Trophoblast cell (in vitro differentiated cells and primary cell): Measurements from ENCODE around the gene CBX2.

ENCODE experiments used
- DNase-seq, 2 donors: peaks; one replicate each; pipeline ENCODE4 v3.0.0-alpha.2; 2016
- H2AFZ ChIP-seq: 2 replicates; pipeline ENCODE4 v1.6.1; 2013; ENCODE audit warnings: low read length, moderate library complexity, mild to moderate bottlenecking; ENCODE audit not compliant: insufficient read depth, poor library complexity
- H2AK5ac ChIP-seq: 2 replicates; pipeline ENCODE4 v1.6.1; 2013; ENCODE audit warnings: mild to moderate bottlenecking, low read length
- H2BK120ac ChIP-seq: 2 replicates; pipeline ENCODE4 v1.6.1; 2013; ENCODE audit warnings: low read length, mild to moderate bottlenecking, moderate library complexity; ENCODE audit not compliant: insufficient read depth, poor library complexity
- H2BK12ac ChIP-seq: 2 replicates; pipeline ENCODE4 v1.6.1; 2013; ENCODE audit warnings: mild to moderate bottlenecking, low read length, moderate library complexity
- H2BK5ac ChIP-seq: 2 replicates; pipeline ENCODE4 v1.6.1; 2013; ENCODE audit warnings: low read length, low read depth, moderate library complexity, mild to moderate bottlenecking; ENCODE audit not compliant: poor library complexity
- H3K14ac ChIP-seq: 2 replicates; pipeline ENCODE4 v1.6.1; 2013; ENCODE audit warnings: mild to moderate bottlenecking, low read length
- H3K18ac ChIP-seq: 2 replicates; pipeline ENCODE4 v1.6.1; 2013; ENCODE audit warnings: mild to moderate bottlenecking, low read length
- H3K23ac ChIP-seq: 2 replicates; pipeline ENCODE4 v1.6.1; 2013; ENCODE audit warnings: low read length
- H3K27ac ChIP-seq: 2 replicates; pipeline ENCODE4 v1.5.1; 2013; ENCODE audit warnings: low read depth, mild to moderate bottlenecking, inconsistent platforms, low read length, moderate library complexity
- H3K27me3 ChIP-seq: 2 replicates; pipeline ENCODE4 v1.6.1; 2013; ENCODE audit warnings: inconsistent platforms, mild to moderate bottlenecking, low read length, moderate library complexity; ENCODE audit not compliant: insufficient read depth
- H3K36me3 ChIP-seq, 2 experiments: 1 replicate in 1 of 2; 2 replicates in 1 of 2; pipeline ENCODE4 v1.6.1; 2013; ENCODE audit warnings: low read length in 2 of 2, mild to moderate bottlenecking in 2 of 2, moderate library complexity in 1 of 2; ENCODE audit not compliant: insufficient read depth in 2 of 2, control insufficient read depth in 1 of 2
- H3K4ac ChIP-seq: 2 replicates; pipeline ENCODE4 v1.6.1; 2013; ENCODE audit warnings: low read depth, mild to moderate bottlenecking, low read length, moderate library complexity
- H3K4me1 ChIP-seq, 2 experiments: 1 replicate in 1 of 2; 2 replicates in 1 of 2; pipeline ENCODE4 v1.6.1; 2013; ENCODE audit warnings: low read length in 2 of 2, mild to moderate bottlenecking in 2 of 2, moderate library complexity in 1 of 2; ENCODE audit not compliant: insufficient read depth in 2 of 2, control insufficient read depth in 1 of 2
- H3K4me2 ChIP-seq: 2 replicates; pipeline ENCODE4 v1.6.1; 2013; ENCODE audit warnings: inconsistent platforms, mild to moderate bottlenecking, low read length, moderate library complexity
- H3K4me3 ChIP-seq: 2 replicates; pipeline ENCODE4 v1.5.1; 2013; ENCODE audit warnings: mild to moderate bottlenecking, low read depth, low read length, inconsistent platforms
- H3K79me1 ChIP-seq: one replicate; pipeline ENCODE4 v1.6.1; 2013; ENCODE audit warnings: low read length
- H3K79me2 ChIP-seq: 2 replicates; pipeline ENCODE4 v1.6.1; 2013; ENCODE audit warnings: low read length, mild to moderate bottlenecking; ENCODE audit not compliant: control insufficient read depth, insufficient read depth, poor library complexity
- H3K9ac ChIP-seq: 2 replicates; pipeline ENCODE4 v1.6.1; 2013; ENCODE audit warnings: mild to moderate bottlenecking, low read length
- H3K9me3 ChIP-seq: 2 replicates; pipeline ENCODE4 v1.6.1; 2013; ENCODE audit warnings: low read depth, mild to moderate bottlenecking, control low read depth, inconsistent platforms, low read length; ENCODE audit not compliant: insufficient read depth
- H4K12ac ChIP-seq: 2 replicates; pipeline ENCODE4 v1.6.1; 2013; ENCODE audit warnings: low read depth, mild to moderate bottlenecking, low read length, moderate library complexity
- H4K8ac ChIP-seq: 2 replicates; pipeline ENCODE4 v1.6.1; 2013; ENCODE audit warnings: low read depth, mild to moderate bottlenecking, low read length, moderate library complexity
- H4K91ac ChIP-seq: one replicate; pipeline ENCODE4 v1.6.1; 2013; ENCODE audit warnings: low read depth, mild to moderate bottlenecking, low read length, moderate library complexity
- WGBS: extraction: QIAGEN DNeasy Blood & Tissue Kit; methylation state at CpG from one replicate; pipeline ENCODE4 v1.1.7; 2013; ENCODE audit warnings: missing lambda C conversion rate; ENCODE audit not compliant: insufficient read length, insufficient coverage; ENCODE audit errors: extremely low coverage; 5-methylcytosine and 5-hydroxymethylcytosine counted together

Gene CBX2

DNA sequence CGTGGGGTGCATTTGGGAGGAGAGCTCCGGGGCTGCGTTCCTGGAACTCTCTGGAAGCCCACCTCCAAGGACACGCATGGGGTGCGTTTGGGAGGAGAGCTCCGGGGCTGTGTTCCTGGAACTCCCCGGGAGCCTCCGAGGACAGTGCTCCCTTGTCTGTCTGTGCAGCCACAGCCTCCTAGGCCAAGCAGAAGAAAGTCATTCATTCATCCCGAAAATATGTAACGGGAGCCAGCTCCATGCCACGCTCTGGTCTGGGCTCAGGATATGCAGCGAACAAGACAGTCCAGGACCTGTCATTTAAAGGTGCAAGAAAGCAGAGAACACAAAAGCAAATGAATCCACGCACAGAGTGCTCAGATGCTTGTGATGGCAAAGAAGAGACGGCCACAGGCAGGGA, 39.3 kb upstream of the CBX2 start:
- Histone ChIP-seq H2AFZ (no peak overlapping the region), H2BK5ac (no peak overlapping the region), H2BK12ac (no peak overlapping the region), H4K12ac (no peak overlapping the region), H3K27me3 (no peaks in the 10 kb centered on the region), H2AK5ac (no peak overlapping the region), H3K14ac (no peak overlapping the region), H3K4me2 (no peak overlapping the region), H3K79me1 (no peaks in the 10 kb centered on the region), H3K79me2 (no peaks in the 10 kb centered on the region), H3K4me1 (peaks cover 0 to 3% of the 10 kb centered on the region in 2 experiments), H4K8ac (no peak overlapping the region), H3K4ac (no peak overlapping the region), H3K4me3 (no peak overlapping the region), H3K23ac (no peak overlapping the region), H2BK120ac (no peak overlapping the region), H3K27ac (no peak overlapping the region), H3K9ac (no peak overlapping the region), H3K9me3 (peaks cover 5% of the 10 kb centered on the region), H3K18ac (no peak overlapping the region), H3K36me3 (no peaks in the 10 kb centered on the region), H4K91ac (no peak overlapping the region)
- DNase-seq: no peak
- no CpG with 5 or more reads among the region's 14 CpGs for WGBS

GRCh38 chr17:79739148-79740062, 38.5 kb upstream of the CBX2 start:
- no peak overlapping the region for H2BK12ac ChIP-seq
- peak in 1 of 2 donors; percentile 1 for DNase-seq
- H3K4me1 ChIP-seq: peaks cover 0 to 3% of the 10 kb centered on the region in 2 experiments
- no peak overlapping the region for H3K18ac ChIP-seq
- H3K4me2 ChIP-seq: no peak overlapping the region
- no peak overlapping the region for H4K12ac ChIP-seq
- no peak overlapping the region for H3K4ac ChIP-seq
- H4K91ac ChIP-seq: no peak overlapping the region
- H3K36me3 ChIP-seq: no peaks in the 10 kb centered on the region
- H3K27ac ChIP-seq: no peak overlapping the region
- no peak overlapping the region for H2BK5ac ChIP-seq
- no peak overlapping the region for H3K4me3 ChIP-seq
- no peaks in the 10 kb centered on the region for H3K79me1 ChIP-seq
- no peaks in the 10 kb centered on the region for H3K79me2 ChIP-seq
- H2AFZ ChIP-seq: no peak overlapping the region
- no peak overlapping the region for H4K8ac ChIP-seq
- H3K9ac ChIP-seq: no peak overlapping the region
- WGBS: no CpG with 5 or more reads among the region's 28 CpGs
- H2AK5ac ChIP-seq: no peak overlapping the region
- no peak overlapping the region for H3K23ac ChIP-seq
- H3K9me3 ChIP-seq: peaks cover 5% of the 10 kb centered on the region
- no peak overlapping the region for H2BK120ac ChIP-seq
- H3K14ac ChIP-seq: no peak overlapping the region
- H3K27me3 ChIP-seq: no peaks in the 10 kb centered on the region

- peaks cover 0 to 3% of the 10 kb centered on the region in 2 experiments for H3K4me1 ChIP-seq
- H3K4me2 ChIP-seq: no peak overlapping the region
- no peak overlapping the region for H3K9ac ChIP-seq
- WGBS: no CpG with 5 or more reads among the region's 8 CpGs
- no peak overlapping the region for H4K8ac ChIP-seq
- peaks cover 5% of the 10 kb centered on the region for H3K9me3 ChIP-seq
- no peaks in the 10 kb centered on the region for H3K79me1 ChIP-seq
- no peak overlapping the region for H3K14ac ChIP-seq
- H3K4me3 ChIP-seq: no peak overlapping the region
- DNase-seq: no peak
- H4K91ac ChIP-seq: no peak overlapping the region
- H3K4ac ChIP-seq: no peak overlapping the region
- no peak overlapping the region for H2BK120ac ChIP-seq
- no peak overlapping the region for H3K23ac ChIP-seq
- no peak overlapping the region for H2BK5ac ChIP-seq
- no peak overlapping the region for H4K12ac ChIP-seq
- no peak overlapping the region for H3K18ac ChIP-seq
- no peak overlapping the region for H2BK12ac ChIP-seq
- no peak overlapping the region for H2AFZ ChIP-seq
- H3K27me3 ChIP-seq: no peaks in the 10 kb centered on the region
- H3K79me2 ChIP-seq: no peaks in the 10 kb centered on the region
- H3K36me3 ChIP-seq: no peaks in the 10 kb centered on the region
- no peak overlapping the region for H3K27ac ChIP-seq
- no peak overlapping the region for H2AK5ac ChIP-seq
Measured at GRCh38 chr17:79740413-79740812, 37.5 kb upstream of the CBX2 start.

GRCh38 chr17:79741401-79741750, 36.6 kb upstream of the CBX2 start:
- H3K27me3 ChIP-seq: peaks cover 1% of the 10 kb centered on the region
- H3K18ac ChIP-seq: no peak overlapping the region
- H3K4ac ChIP-seq: no peak overlapping the region
- no peak overlapping the region for H3K4me3 ChIP-seq
- H4K91ac ChIP-seq: no peak overlapping the region
- H3K9me3 ChIP-seq: peaks cover 5% of the 10 kb centered on the region
- H3K14ac ChIP-seq: no peak overlapping the region
- no peaks in the 10 kb centered on the region for H3K79me1 ChIP-seq
- H3K9ac ChIP-seq: no peak overlapping the region
- no peak for DNase-seq
- no peak overlapping the region for H3K27ac ChIP-seq
- H2BK12ac ChIP-seq: no peak overlapping the region
- H3K79me2 ChIP-seq: no peaks in the 10 kb centered on the region
- H2BK5ac ChIP-seq: no peak overlapping the region
- no peak overlapping the region for H2AK5ac ChIP-seq
- H2BK120ac ChIP-seq: no peak overlapping the region
- WGBS: no CpG with 5 or more reads among the region's 10 CpGs
- no peak overlapping the region for H4K12ac ChIP-seq
- H4K8ac ChIP-seq: no peak overlapping the region
- no peak overlapping the region for H3K23ac ChIP-seq
- H2AFZ ChIP-seq: no peak overlapping the region
- peaks cover 0 to 3% of the 10 kb centered on the region in 2 experiments for H3K4me1 ChIP-seq
- peak overlapping the region; percentile 70 for H3K4me2 ChIP-seq
- H3K36me3 ChIP-seq: no peaks in the 10 kb centered on the region
